Hindlimb muscle (tissue), 1 donor: Measurements from ENCODE around the gene LZTFL1. TPM values are rescaled to one million over a fixed set of nuclear protein-coding genes. Genes with fewer than 3 reads are reported as not detected.
A peak's percentile ranks its signal among the peaks of the same experiment; 100 is the strongest.
"Not testable (repeated sequence)": the region's sequence is repeated elsewhere in the genome, so short reads cannot be mapped to it uniquely, and the experiment has no call there.

Experiments
- DNase-seq: peaks from one replicate; pipeline ENCODE4 v3.0.0-alpha.2; 2013
- polyA plus RNA-seq: library from polyadenylated mRNA; unstranded; fragments of 120-200 nt; gene quantifications from one replicate; pipeline ENCODE4 v1.2.1, GENCODE V29; 2013; ENCODE audit not compliant: insufficient read length

LZTFL1 gene
- polyA plus RNA-seq, 1 donor = 13.2 TPM

DNA sequence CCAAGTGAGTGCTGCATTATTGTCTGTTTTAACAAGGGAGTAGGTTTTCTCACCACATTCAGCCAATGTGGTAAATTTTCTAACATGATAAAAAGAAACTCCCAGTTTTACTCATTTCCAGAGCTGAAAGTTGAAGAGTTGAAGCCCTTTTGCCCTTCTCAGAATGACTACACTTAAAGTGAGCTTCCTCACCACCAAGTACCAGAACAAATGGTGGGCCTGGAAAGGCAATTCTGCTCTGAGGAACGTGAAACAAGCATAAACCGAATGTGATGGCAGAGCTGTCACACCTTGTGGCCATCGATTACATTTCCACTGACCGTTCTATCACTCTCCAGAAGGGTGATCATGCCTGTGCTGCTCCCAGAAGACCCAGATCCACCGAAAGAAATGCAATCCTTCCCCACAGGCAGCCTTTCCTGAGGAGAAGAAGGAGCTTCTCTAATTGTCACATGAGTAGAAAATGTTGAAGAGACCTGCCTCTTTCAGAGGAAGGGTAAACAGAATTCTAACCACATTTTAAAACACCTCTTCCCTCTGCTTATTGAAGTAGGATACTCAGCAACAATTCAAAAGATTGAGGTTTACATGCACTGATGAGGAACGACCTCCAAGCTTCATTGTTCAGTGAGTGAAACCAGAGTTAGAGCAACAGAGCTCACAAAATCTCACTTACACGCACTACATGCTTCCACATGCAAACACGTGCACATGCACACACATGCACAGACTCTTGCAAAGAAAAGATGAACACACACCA, 23.0 kb upstream of the LZTFL1 start:
- no peak for DNase-seq

DNA sequence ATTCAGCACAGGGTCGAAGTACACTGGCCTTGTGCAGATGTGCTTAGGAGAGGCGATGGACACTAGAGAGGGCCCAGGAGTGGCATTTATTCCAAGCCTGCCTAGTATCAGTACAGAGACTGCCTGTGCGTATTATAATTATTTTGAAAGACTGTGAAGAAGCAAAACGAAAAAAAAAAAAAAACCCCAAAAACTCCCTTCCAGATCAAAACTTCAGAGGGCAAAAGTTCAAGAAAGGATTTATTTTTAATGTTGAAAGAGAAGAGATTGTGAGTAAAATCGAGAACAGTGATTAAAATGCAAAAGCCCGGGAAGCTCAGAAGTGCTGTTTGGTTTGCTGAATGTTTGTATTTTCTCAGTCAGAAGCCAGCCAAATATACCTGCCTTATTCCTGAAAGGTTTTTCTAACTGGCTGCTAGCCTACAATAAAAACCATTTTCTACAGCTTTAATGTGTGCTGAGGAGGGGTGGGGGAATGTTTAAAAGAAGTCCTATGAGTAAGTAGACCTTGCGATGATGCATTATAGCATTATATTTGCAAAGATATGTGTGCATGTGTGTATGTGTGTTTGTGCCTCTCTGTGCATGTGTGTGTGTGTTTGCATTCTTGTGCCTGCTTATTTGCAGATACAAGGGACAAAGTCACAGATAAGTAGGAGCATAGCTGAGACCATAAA, 19.3 kb upstream of the LZTFL1 start:
- DNase-seq = no peak

- no peak for DNase-seq
Measured at GRCh38 chr3:45860481-45860880, 18.6 kb upstream of the LZTFL1 start.

DNA sequence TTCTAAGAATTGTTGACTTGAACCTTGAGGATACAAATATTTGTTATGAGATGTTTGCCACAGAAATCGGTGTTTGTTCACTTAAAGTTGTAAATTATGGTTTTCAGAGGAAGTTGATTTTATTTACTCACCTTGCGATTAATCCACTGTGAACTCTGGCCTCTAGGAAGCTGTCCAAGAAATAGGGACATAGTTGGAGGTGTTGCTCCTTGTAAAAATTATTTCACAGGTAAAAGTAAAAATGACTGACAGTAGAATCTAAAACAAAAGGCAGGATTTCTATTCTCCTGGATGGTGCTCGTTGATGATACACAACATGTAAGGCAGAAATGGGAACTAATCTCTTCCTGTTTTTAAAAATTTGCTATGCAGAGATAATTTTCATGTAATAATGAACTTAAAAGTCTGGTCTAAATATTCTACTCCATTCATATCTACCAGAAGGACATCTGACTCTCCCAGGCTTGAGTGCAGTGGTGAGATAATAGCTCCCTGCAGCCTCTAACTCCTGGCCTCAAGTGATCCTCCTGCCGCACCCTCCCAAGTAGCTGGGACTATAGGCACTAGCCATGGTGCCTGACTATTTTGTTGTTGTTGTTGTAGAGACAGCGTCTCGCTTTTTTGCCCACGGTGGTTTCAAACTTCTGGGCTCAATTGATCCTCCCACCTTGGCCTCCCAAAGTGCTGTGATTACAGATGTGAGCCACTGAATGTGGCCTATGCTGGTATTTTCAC, 17.1 kb upstream of the LZTFL1 start:
- DNase-seq = no peak

GRCh38 chr3:45857024-45857423, 15.1 kb upstream of the LZTFL1 start:
- not testable (repeated sequence) for DNase-seq

DNA sequence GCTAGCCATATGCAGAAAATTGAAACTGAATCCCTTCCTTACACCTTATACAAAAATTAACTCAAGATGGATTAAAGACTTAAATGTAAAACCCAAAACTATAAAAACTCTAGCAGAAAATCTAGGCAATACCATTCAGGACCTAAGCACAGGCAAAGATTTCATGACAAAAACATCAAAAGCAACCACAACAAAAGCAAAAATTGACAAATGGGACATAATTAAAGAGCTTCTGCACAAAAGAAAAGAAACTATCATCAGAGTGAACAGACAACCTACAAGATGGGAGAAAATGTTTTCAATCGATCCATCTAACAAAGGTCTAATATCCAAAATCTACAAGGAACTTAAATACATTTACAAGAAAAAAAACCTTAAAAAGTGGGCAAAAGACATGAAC, 14.4 kb upstream of the LZTFL1 start:
- DNase-seq = not testable (repeated sequence)

DNA sequence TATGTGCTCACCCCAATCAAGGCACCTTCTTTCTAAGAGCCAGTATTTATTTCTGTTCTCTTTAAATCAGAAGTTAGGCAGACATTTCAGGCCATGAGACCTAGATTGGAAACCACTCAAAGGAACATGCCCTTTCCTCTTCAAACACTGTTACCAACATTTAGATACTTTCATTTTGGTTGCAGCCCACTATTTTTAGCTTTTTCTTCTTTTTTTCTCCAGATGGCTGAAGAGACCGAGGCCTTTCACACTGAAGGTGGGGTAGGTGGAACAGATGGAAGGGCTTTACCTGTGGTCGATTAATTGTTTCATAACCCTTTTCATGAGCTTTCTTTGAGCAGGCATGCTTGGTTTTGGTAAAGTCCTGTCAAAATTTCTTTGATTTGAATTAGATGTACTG, 10.9 kb upstream of the LZTFL1 start:
- DNase-seq = no peak

DNA sequence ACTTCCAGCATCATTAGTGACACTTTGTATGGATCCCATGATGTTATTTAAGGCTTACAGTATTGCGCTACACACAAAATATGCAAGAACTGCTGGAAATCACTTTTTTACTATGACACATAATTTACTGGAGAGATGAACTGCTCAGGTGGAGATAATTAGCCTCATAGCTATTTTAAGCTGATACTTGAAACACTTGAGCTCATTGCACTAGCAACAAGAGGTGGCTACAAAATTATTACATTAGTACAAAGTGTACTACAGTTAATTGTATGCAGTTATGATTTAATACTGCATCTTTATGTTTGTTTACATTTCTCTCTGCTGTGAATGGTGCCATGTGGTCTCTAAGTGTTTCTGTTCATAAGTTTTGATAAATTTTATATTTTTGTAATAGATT, 6.5 kb upstream of the LZTFL1 start:
- no peak for DNase-seq

DNA sequence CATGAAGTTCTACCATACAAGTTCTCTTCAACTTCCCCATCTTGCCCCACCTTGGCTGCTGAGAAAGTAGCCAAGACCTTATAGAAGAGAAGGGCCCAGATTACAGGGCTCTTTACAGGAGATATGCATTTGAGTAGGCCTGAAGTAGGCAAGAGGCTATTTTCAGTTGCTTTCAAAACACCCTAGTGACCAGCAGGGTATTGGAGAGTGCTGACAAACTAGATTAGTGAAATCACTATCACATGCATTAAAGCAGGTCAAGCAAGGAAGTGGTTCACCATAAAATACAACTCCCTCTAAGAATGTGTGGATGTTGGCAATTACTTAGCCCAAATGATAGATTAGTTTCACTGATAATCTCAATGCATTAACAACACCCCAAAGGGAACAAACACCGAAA, 2.7 kb upstream of the LZTFL1 start:
- DNase-seq = no peak

GRCh38 chr3:45842851-45843625, 1.1 kb upstream of the LZTFL1 start:
- DNase-seq = no peak

- DNase-seq = no peak
Measured at GRCh38 chr3:45841420-45841756, 531 bp downstream of the LZTFL1 start.

GRCh38 chr3:45838466-45838865, 3.5 kb downstream of the LZTFL1 start:
- DNase-seq = no peak

GRCh38 chr3:45832699-45833098, 9.2 kb downstream of the LZTFL1 start:
- DNase-seq = no peak

DNA sequence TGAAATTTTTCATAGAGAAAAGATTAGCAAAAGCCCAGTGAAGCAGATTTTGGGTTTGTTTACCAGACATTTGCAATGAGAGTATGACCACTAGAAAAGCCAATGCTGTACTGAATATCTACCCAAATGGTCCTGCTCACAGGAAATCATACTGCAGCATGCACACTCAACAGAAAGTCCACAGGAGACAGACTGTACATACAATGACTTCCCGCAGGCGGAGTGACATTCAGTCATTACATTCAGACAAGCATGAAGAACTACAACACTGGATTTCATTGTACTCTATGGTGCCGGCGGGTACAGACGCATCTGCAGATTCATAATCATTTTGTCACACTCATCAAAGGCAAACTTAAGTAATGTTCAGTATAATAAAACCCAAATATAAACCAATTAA, 11.8 kb downstream of the LZTFL1 start:
- DNase-seq = no peak

DNA sequence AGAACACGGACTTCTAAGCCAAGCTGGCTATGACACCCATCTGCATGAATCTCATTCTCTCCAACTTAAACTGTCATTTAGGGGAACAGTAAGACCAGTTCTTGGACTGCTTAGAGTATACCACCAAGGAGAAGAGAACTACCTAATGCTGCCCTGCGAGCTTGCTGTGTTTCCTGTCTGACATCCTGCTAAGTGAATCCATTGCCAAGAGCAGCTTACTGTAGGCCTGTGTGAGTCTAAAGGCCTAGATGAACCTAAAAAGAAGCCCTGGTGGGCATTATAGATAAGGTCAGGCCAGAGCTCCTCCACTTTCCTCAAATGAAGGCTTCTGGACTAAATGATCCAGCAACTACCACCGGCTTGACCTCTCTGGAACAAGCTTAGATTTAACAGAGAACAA, 15.0 kb downstream of the LZTFL1 start:
- DNase-seq = no peak

- no peak for DNase-seq
Measured at GRCh38 chr3:45826321-45826720, 15.6 kb downstream of the LZTFL1 start.

DNA sequence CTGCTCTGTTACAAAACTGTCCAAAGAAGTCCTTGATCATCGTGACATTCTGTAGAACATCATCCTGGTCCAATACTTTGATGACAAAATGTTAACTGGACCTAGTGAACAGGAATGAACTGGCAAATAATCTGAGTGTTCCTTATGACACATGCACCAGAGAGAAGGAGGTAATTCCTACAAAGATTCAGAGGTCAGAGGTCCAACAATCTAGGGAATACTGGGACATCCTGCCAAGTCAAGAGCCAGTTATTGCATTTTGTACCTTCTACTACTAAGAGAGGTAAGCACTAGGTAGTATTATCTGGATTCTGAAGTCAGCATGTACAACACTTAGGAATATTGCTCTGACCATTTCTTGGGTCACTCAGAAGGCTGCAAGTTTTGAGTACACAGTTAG, 20.8 kb downstream of the LZTFL1 start:
- no peak for DNase-seq

DNA sequence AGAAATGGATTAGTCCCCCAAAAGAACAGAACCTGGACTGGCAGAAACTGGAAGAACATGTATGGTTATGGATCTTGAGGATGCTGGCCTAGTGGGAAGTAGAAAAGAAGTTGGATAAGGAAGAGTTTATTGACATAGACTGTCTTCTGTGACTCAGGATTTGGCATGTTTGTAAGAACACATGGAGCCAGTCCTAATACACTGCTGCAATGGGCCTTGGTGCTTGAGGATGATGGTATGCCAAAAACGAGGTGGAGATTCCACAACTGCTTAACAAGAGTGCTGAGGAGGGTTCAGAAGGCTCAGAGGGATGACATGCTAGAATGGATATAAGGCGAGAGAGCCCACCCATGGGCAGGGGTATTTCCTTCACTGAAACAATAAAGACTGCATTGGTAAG, 22.4 kb downstream of the LZTFL1 start:
- DNase-seq = no peak

DNA sequence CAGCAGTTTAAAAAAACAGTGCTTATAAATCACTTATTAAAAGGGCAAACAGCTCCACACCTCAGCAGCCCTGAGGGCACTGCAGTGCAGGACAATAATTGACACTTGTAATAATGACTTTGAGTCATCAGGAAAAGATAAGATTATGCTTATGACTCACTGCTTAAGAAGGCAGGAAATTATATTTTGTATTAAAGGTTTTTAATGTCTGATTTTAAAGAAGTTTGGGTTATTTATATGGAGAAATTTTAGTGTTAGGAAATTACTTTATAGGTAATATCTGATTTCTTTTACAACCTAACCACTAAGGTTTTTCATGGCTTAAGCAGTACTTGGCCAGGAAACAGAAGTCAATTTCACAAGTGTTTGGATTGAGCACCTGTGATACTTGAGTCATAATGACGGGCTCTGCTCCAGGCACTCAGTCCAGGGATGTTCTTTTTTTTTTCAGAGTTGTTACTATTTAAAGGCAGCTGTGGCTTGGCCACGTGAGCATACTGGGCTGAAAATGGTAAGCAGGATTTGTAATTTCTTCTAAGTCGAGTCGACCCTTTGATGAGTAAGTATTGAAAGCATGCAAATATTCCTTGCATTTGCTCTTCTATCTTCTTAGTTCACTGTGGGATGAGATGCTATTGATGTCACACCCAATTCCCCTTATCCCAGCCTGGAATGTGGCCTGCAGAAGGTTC, 23.9 kb downstream of the LZTFL1 start:
- DNase-seq = peak; percentile 72

GRCh38 chr3:45816544-45816943, 25.4 kb downstream of the LZTFL1 start:
- DNase-seq = no peak

- no peak for DNase-seq
Measured at GRCh38 chr3:45814322-45814721, 27.6 kb downstream of the LZTFL1 start.
